Osteocyte (in vitro differentiated cells): ENCODE results near the gene YIPF3. TPM values are rescaled to one million over a fixed set of nuclear protein-coding genes. Genes with fewer than 3 reads are reported as not detected.

Experiments used
- DNase-seq: peaks from one replicate; pipeline ENCODE4 v3.0.0; 2021; ENCODE audit warnings: mixed read lengths; ENCODE audit not compliant: unreplicated experiment; ENCODE audit errors: extremely low spot score
- H3K27ac Mint-ChIP-seq: one replicate; pipeline ENCODE4 v1.8.0; 2021; ENCODE audit warnings: mild to moderate bottlenecking, mixed read lengths; ENCODE audit not compliant: unreplicated experiment
- H3K27me3 Mint-ChIP-seq: one replicate; pipeline ENCODE4 v1.8.0; 2021; ENCODE audit warnings: mixed read lengths; ENCODE audit not compliant: unreplicated experiment
- H3K36me3 Mint-ChIP-seq: one replicate; pipeline ENCODE4 v1.8.0; 2021; ENCODE audit warnings: mixed read lengths; ENCODE audit not compliant: unreplicated experiment
- H3K4me1 Mint-ChIP-seq: one replicate; pipeline ENCODE4 v1.8.0; 2021; ENCODE audit warnings: mixed read lengths; ENCODE audit not compliant: unreplicated experiment
- H3K4me3 Mint-ChIP-seq: one replicate; pipeline ENCODE4 v1.8.0; 2021; ENCODE audit warnings: mild to moderate bottlenecking, moderate library complexity, mixed read lengths; ENCODE audit not compliant: unreplicated experiment
- H3K9me3 Mint-ChIP-seq: one replicate; pipeline ENCODE4 v1.8.0; 2021; ENCODE audit warnings: mixed read lengths; ENCODE audit not compliant: unreplicated experiment
- CTCF ChIP-seq: fragments of 200-600 bp; sonication (generic); IDR thresholded peaks from 2 replicates; pipeline ENCODE4 v1.5.0; 2021; ENCODE audit warnings: antibody characterized with exemption, mild to moderate bottlenecking, moderate library complexity
- total RNA-seq: library from RNA; stranded (reverse); gene quantifications from 2 replicates; pipeline ENCODE4 v1.2.1, GENCODE V29; 2021

YIPF3 gene
- total RNA-seq, 1 donor from 2014 or later = 148 TPM

- H3K9me3 Mint-ChIP-seq = no peaks in the 10 kb centered on the region
- no peak for DNase-seq
Observed at GRCh38 chr6:43464337-43464736, 52.4 kb downstream of the YIPF3 start.

DNA sequence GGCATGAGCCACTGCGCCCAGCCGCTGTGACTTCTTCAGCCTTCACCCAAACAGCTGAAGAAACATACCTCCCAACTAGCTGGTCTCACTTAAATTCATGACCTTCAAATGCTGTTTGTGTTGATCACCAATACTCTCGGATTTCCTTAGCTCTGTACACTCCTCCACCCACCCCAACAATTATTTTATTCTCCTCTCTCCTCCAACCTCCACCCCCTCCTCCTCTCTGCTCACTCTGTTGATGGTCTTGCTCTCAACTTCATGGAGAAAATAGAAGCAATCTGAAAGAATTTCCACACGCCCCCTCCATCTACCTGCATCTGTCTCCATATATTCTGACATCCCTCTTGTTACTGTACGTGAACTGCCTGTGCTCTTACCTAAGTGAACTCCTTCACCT is 54.8 kb downstream of the YIPF3 start:
- no peak overlapping the region for H3K4me3 Mint-ChIP-seq
- H3K36me3 Mint-ChIP-seq = no peaks in the 10 kb centered on the region
- no peaks in the 10 kb centered on the region for H3K9me3 Mint-ChIP-seq
- no peak overlapping the region for H3K27ac Mint-ChIP-seq
- no peak for TF ChIP-seq CTCF
- DNase-seq = no peak
- H3K4me1 Mint-ChIP-seq = peaks cover 3% of the 10 kb centered on the region
- H3K27me3 Mint-ChIP-seq = peaks cover 31% of the 10 kb centered on the region

More at GRCh38 chr6:43464337-43464736, 52.4 kb downstream of the YIPF3 start:
- no peaks in the 10 kb centered on the region for H3K36me3 Mint-ChIP-seq
- peaks cover 26% of the 10 kb centered on the region for H3K27me3 Mint-ChIP-seq
- TF ChIP-seq CTCF = no peak
- no peaks in the 10 kb centered on the region for H3K4me1 Mint-ChIP-seq
- H3K4me3 Mint-ChIP-seq = no peak overlapping the region
- no peak overlapping the region for H3K27ac Mint-ChIP-seq

Other genes with a start within 250 kb of the YIPF3 start
- gene SLC22A7, start 218.7 kb downstream of the YIPF3 start, total RNA-seq = not detected in 2 replicates
- 1.4 and 1.8 TPM in 2 replicates for gene CRIP3, start 208.1 kb downstream of the YIPF3 start, total RNA-seq
- 25.1 and 26.0 TPM in 2 replicates for gene ZNF318, start 147.3 kb downstream of the YIPF3 start, total RNA-seq
- 40.1 and 42.8 TPM in 2 replicates for gene ABCC10, start 89.4 kb downstream of the YIPF3 start, total RNA-seq
- gene DLK2, start 61.4 kb downstream of the YIPF3 start, total RNA-seq = 0.43 TPM in 1 of 2 replicates, not detected in the other
- gene TJAP1, start 39.4 kb downstream of the YIPF3 start, total RNA-seq = 38.7 and 42.8 TPM in 2 replicates
- gene LRRC73, start 6.6 kb downstream of the YIPF3 start, total RNA-seq = 0.29 and 0.40 TPM in 2 replicates
- gene POLR1C, start 163 bp upstream of the YIPF3 start, total RNA-seq = 27.9 and 32.8 TPM in 2 replicates
- gene XPO5, start 59.1 kb upstream of the YIPF3 start, total RNA-seq = 35.0 and 38.7 TPM in 2 replicates
- gene POLH, start 59.3 kb upstream of the YIPF3 start, total RNA-seq = 27.7 and 28.2 TPM in 2 replicates
- 84.9 and 86.4 TPM in 2 replicates for gene GTPBP2, start 112.3 kb upstream of the YIPF3 start, total RNA-seq
- 24.2 and 27.5 TPM in 2 replicates for gene MAD2L1BP, start 118.9 kb upstream of the YIPF3 start, total RNA-seq
- 0.16 and 0.26 TPM in 2 replicates for gene RSPH9, start 128.1 kb upstream of the YIPF3 start, total RNA-seq
- 35.3 and 37.3 TPM in 2 replicates for gene MRPS18A, start 170.9 kb upstream of the YIPF3 start, total RNA-seq